GM12878 (cell line): ENCODE results near the gene FBXW7. TPM values are rescaled to one million over a fixed set of nuclear protein-coding genes. Genes with fewer than 3 reads are reported as not detected.
A peak's percentile ranks its signal among the peaks of the same experiment; 100 is the strongest.

Experiments used
- ATF7 ChIP-seq: fragments of 450-650 bp; IDR thresholded peaks from 2 replicates; pipeline ENCODE4 v1.6.1; 2016; ENCODE audit warnings: low read depth, mild to moderate bottlenecking
- DPF2 ChIP-seq: fragments of 450-650 bp; IDR thresholded peaks from 2 replicates; pipeline ENCODE4 v1.6.1; 2017; ENCODE audit warnings: mild to moderate bottlenecking
- EP300 ChIP-seq, 2 experiments: fragments of 150-350 bp in 1 of 2; IDR thresholded peaks; 2 replicates each; pipeline ENCODE4 v1.6.1; 2011 to 2012; ENCODE audit warnings: low read depth in 2 of 2, low read length in 2 of 2, borderline replicate concordance in 1 of 2, improper control_type of control experiment in 1 of 2, inconsistent platforms in 1 of 2; ENCODE audit not compliant: control insufficient read depth in 1 of 2
- GABPA ChIP-seq: IDR thresholded peaks from 2 replicates; pipeline ENCODE4 v1.6.1; 2014; ENCODE audit warnings: antibody characterized with exemption, low read depth, mild to moderate bottlenecking, inconsistent platforms
- GATAD2B ChIP-seq: fragments of 450-650 bp; conservative IDR thresholded peaks from 2 replicates; pipeline ENCODE4 v1.6.1; 2017; ENCODE audit warnings: low read depth, mild to moderate bottlenecking, moderate library complexity
- HDAC2 ChIP-seq: fragments of 200-600 bp; sonication (generic); IDR thresholded peaks from 2 replicates; pipeline ENCODE4 v1.6.1; 2017
- IKZF1 ChIP-seq: fragments of 450-650 bp; conservative IDR thresholded peaks from 2 replicates; pipeline ENCODE4 v1.6.1; 2017; ENCODE audit warnings: antibody characterized with exemption, mild to moderate bottlenecking
- LARP7 ChIP-seq: fragments of 450-650 bp; IDR thresholded peaks from 2 replicates; pipeline ENCODE4 v1.6.1; 2017; ENCODE audit warnings: mild to moderate bottlenecking
- NBN ChIP-seq: fragments of 450-650 bp; IDR thresholded peaks from 2 replicates; pipeline ENCODE4 v1.6.1; 2016
- NFIC ChIP-seq: IDR thresholded peaks from 2 replicates; pipeline ENCODE4 v1.6.1; 2012; ENCODE audit warnings: low read depth, mild to moderate bottlenecking, inconsistent platforms, low read length, moderate library complexity
- NFYA ChIP-seq: IDR thresholded peaks from 2 replicates; pipeline ENCODE4 v1.6.1; 2011; ENCODE audit warnings: low read depth, mild to moderate bottlenecking, low read length, improper control_type of control experiment, borderline replicate concordance
- PAX8 ChIP-seq: fragments of 450-650 bp; IDR thresholded peaks from 2 replicates; pipeline ENCODE4 v1.6.1; 2017; ENCODE audit warnings: mild to moderate bottlenecking, moderate library complexity
- RBBP5 ChIP-seq: fragments of 200-600 bp; sonication (generic); conservative IDR thresholded peaks from 2 replicates; pipeline ENCODE4 v1.6.1; 2016
- RELB ChIP-seq: fragments of 450-650 bp; IDR thresholded peaks from 2 replicates; pipeline ENCODE4 v1.6.1; 2017; ENCODE audit warnings: low read depth, mild to moderate bottlenecking, moderate library complexity
- RUNX3 ChIP-seq: IDR thresholded peaks from 2 replicates; pipeline ENCODE4 v1.6.1; 2012; ENCODE audit warnings: low read length, inconsistent platforms
- SPI1 ChIP-seq: IDR thresholded peaks from 2 replicates; pipeline ENCODE4 v1.6.1; 2011; ENCODE audit warnings: low read depth, mild to moderate bottlenecking, low read length, moderate library complexity, borderline replicate concordance; ENCODE audit not compliant: insufficient read depth
- TCF7 ChIP-seq: IDR thresholded peaks from 2 replicates; pipeline ENCODE4 v1.6.1; 2014; ENCODE audit warnings: antibody characterized with exemption, borderline replicate concordance
- ZNF24 ChIP-seq: fragments of 450-650 bp; IDR thresholded peaks from 2 replicates; pipeline ENCODE4 v1.6.1; 2017; ENCODE audit warnings: antibody characterized with exemption, mild to moderate bottlenecking
- polyA plus RNA-seq, 11 experiments: library from polyadenylated mRNA; depleted of rRNA in 4 of 11; unstranded in 6 of 11; stranded (reverse) in 5 of 11; fragments of >200 nt; fragmentation: Nextera tagmentation in 4 of 11; fragmentation: Illumina TruSeq in 1 of 11; extraction: Ambion mirVana in 4 of 11; extraction: Trizol in 1 of 11; gene quantifications; 1 replicate in 1 of 11; 2 replicates in 10 of 11; pipeline versions ENCODE4 v1.2.1 to v1.2.3, GENCODE V29; 2011 to 2016; ENCODE audit warnings: inconsistent platforms in 2 of 11, missing spikeins in 2 of 11, low read depth in 1 of 11
- total RNA-seq, 4 experiments: library from RNA; depleted of rRNA in 3 of 4; stranded (reverse); fragments of >200 nt in 3 of 4; fragmentation: Illumina TruSeq in 1 of 4; extraction: Trizol in 1 of 4; gene quantifications; 2 replicates each; pipeline versions ENCODE4 v1.2.1 to v1.2.3, GENCODE V29; 2013 to 2021
- TF ChIP-seq, protein P1 (sequence below): fragments of 450-650 bp; IDR thresholded peaks from 2 replicates; pipeline ENCODE4 v1.6.1; 2018; ENCODE audit warnings: mild to moderate bottlenecking, low read depth, moderate library complexity; ENCODE audit not compliant: partially characterized antibody
- TF ChIP-seq, protein P2 (sequence below): fragments of 450-650 bp; IDR thresholded peaks from 2 replicates; pipeline ENCODE4 v1.6.1; 2016; ENCODE audit warnings: mild to moderate bottlenecking
- TF ChIP-seq, protein P3 (sequence below): fragments of 450-650 bp; IDR thresholded peaks from 2 replicates; pipeline ENCODE4 v1.6.1; 2017; ENCODE audit warnings: mild to moderate bottlenecking, low read depth, inconsistent platforms; ENCODE audit not compliant: poor library complexity, severe bottlenecking

Gene FBXW7
- total and polyA plus RNA-seq, 10 of the 15 experiments (the other 5 are each of a cell fraction or from before 2014, with no cell fraction given): 35.8 to 118 (median 47.2) TPM

DNA sequence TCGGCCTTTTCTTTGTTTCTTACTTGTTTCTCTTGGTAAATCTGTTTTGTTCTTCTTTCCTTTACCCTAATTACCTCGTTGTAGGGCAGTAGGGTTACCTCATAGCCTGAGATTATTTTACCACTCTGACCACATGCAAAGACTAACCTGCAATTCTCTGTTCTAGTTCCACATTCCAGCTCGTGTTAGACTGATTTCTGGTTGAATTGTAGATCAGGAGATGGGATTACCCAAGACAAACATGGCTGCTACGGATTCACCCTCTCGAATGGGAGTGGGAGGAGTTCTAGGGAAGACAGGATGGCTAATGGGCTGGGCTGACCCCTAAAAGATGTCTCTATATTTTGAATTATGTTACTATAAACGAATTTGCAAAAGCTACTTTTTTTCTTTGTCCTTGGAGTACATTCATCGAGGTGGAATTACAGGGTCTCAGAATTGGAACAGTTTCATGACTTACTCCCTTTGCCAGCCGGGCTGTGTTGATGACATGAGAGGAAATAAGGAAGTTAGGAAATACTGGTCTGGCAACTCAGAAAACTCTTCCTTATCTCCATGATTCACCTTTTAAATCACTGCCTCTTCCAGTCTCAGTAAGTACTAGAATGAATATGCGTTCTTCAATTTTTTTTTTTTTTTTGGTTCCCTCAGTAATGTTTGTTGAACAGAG is 36.7 kb upstream of the FBXW7 start (continued):
- TF ChIP-seq, protein P1, sequence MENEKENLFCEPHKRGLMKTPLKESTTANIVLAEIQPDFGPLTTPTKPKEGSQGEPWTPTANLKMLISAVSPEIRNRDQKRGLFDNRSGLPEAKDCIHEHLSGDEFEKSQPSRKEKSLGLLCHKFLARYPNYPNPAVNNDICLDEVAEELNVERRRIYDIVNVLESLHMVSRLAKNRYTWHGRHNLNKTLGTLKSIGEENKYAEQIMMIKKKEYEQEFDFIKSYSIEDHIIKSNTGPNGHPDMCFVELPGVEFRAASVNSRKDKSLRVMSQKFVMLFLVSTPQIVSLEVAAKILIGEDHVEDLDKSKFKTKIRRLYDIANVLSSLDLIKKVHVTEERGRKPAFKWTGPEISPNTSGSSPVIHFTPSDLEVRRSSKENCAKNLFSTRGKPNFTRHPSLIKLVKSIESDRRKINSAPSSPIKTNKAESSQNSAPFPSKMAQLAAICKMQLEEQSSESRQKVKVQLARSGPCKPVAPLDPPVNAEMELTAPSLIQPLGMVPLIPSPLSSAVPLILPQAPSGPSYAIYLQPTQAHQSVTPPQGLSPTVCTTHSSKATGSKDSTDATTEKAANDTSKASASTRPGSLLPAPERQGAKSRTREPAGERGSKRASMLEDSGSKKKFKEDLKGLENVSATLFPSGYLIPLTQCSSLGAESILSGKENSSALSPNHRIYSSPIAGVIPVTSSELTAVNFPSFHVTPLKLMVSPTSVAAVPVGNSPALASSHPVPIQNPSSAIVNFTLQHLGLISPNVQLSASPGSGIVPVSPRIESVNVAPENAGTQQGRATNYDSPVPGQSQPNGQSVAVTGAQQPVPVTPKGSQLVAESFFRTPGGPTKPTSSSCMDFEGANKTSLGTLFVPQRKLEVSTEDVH: no peak
- peak; percentile 80 for TF ChIP-seq IKZF1
- no peak for TF ChIP-seq TCF7
- TF ChIP-seq SPI1: peak; percentile 41; the same call in 1 of the 2 replicates
- peak; percentile 53 to 72; a peak in 3 of 4 replicates for TF ChIP-seq EP300 (IDR thresholded peaks at IDR 0.05; ENCODE audit: borderline replicate concordance in 1 of 2, control insufficient read depth in 1 of 2, low read depth in 2 of 2, low read length in 2 of 2)
- 0 out of 2 replicates have a peak, but pooled peaks have one; percentile 30 for TF ChIP-seq GATAD2B
- 0 out of 2 replicates have a peak, but pooled peaks have one; percentile 21 for TF ChIP-seq ZNF24
- TF ChIP-seq, protein P2, sequence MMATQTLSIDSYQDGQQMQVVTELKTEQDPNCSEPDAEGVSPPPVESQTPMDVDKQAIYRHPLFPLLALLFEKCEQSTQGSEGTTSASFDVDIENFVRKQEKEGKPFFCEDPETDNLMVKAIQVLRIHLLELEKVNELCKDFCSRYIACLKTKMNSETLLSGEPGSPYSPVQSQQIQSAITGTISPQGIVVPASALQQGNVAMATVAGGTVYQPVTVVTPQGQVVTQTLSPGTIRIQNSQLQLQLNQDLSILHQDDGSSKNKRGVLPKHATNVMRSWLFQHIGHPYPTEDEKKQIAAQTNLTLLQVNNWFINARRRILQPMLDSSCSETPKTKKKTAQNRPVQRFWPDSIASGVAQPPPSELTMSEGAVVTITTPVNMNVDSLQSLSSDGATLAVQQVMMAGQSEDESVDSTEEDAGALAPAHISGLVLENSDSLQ: no peak
- TF ChIP-seq RUNX3: peak; percentile 90
- TF ChIP-seq HDAC2: no peak
- TF ChIP-seq DPF2: peak; percentile 76
- TF ChIP-seq PAX8: no peak
- TF ChIP-seq NFIC: peak; percentile 29; the same call in 1 of the 2 replicates
- TF ChIP-seq, protein P3, sequence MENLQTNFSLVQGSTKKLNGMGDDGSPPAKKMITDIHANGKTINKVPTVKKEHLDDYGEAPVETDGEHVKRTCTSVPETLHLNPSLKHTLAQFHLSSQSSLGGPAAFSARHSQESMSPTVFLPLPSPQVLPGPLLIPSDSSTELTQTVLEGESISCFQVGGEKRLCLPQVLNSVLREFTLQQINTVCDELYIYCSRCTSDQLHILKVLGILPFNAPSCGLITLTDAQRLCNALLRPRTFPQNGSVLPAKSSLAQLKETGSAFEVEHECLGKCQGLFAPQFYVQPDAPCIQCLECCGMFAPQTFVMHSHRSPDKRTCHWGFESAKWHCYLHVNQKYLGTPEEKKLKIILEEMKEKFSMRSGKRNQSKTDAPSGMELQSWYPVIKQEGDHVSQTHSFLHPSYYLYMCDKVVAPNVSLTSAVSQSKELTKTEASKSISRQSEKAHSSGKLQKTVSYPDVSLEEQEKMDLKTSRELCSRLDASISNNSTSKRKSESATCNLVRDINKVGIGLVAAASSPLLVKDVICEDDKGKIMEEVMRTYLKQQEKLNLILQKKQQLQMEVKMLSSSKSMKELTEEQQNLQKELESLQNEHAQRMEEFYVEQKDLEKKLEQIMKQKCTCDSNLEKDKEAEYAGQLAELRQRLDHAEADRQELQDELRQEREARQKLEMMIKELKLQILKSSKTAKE: peak; percentile 78
- TF ChIP-seq RELB: peak; percentile 61; the same call in 1 of the 2 replicates
- 0 out of 2 replicates have a peak, but pooled peaks have one; percentile 54 for TF ChIP-seq NBN
- peak; percentile 95 for TF ChIP-seq ATF7
- no peak for TF ChIP-seq NFYA
- TF ChIP-seq GABPA: no peak
- no peak for TF ChIP-seq LARP7
- no peak for TF ChIP-seq RBBP5
